SK-N-SH (cell line): ENCODE results near the gene PLCG2.

Experiments
- CTCF ChIP-seq: fragments of 200-600 bp; sonication (generic); IDR thresholded peaks from 2 replicates; pipeline ENCODE4 v1.6.1; 2017; ENCODE audit warnings: antibody characterized with exemption, mild to moderate bottlenecking, moderate library complexity
- EZH2phosphoT487 ChIP-seq: fragments of 200-600 bp; sonication (generic); IDR thresholded peaks from 2 replicates; pipeline ENCODE4 v1.6.1; 2017; ENCODE audit warnings: low read depth, mixed run types, mild to moderate bottlenecking, antibody characterized with exemption, moderate library complexity, borderline replicate concordance
- GABPA ChIP-seq: IDR thresholded peaks from 2 replicates; pipeline ENCODE4 v1.4.0; 2012; ENCODE audit warnings: low read depth, mild to moderate bottlenecking
- GATA2 ChIP-seq: sonication (generic); formaldehyde crosslinking; IDR thresholded peaks from 2 replicates; pipeline ENCODE4 v1.5.0; 2020; ENCODE audit warnings: mild to moderate bottlenecking, missing genetic modification reagents
- JUND ChIP-seq: IDR thresholded peaks from 2 replicates; pipeline ENCODE4 v1.4.0; 2012
- NRF1 ChIP-seq: IDR thresholded peaks from 2 replicates; pipeline ENCODE4 v1.6.1; 2012; ENCODE audit warnings: low read depth, mild to moderate bottlenecking, low read length
- PBX3 ChIP-seq: IDR thresholded peaks from 2 replicates; pipeline ENCODE4; 2012
- POLR2AphosphoS5 ChIP-seq: IDR thresholded peaks from 2 replicates; pipeline ENCODE4 v1.6.1; 2012; ENCODE audit warnings: low read depth, low read length
- RAD21 ChIP-seq: IDR thresholded peaks from 2 replicates; pipeline ENCODE4 v1.6.1; 2012; ENCODE audit warnings: mild to moderate bottlenecking, low read length
- SIN3A ChIP-seq: IDR thresholded peaks from 2 replicates; pipeline ENCODE4 v1.6.1; 2012; ENCODE audit warnings: low read depth, mild to moderate bottlenecking, low read length, moderate library complexity, borderline replicate concordance
- TAF1 ChIP-seq: IDR thresholded peaks from 2 replicates; pipeline ENCODE4 v1.6.1; 2012; ENCODE audit warnings: low read depth, mild to moderate bottlenecking, low read length, moderate library complexity, borderline replicate concordance
- TEAD4 ChIP-seq: IDR thresholded peaks from 2 replicates; pipeline ENCODE4 v1.4.0; 2012; ENCODE audit warnings: mild to moderate bottlenecking, borderline replicate concordance; ENCODE audit not compliant: insufficient read depth
- USF2 ChIP-seq: fragments of 150-350 bp; IDR thresholded peaks from 2 replicates; pipeline ENCODE4 v1.6.1; 2017; ENCODE audit warnings: antibody characterized with exemption, low read length, low read depth, borderline replicate concordance
- YY1 ChIP-seq: IDR thresholded peaks from 2 replicates; pipeline ENCODE4 v1.4.0; 2012; ENCODE audit warnings: low read depth, mild to moderate bottlenecking

- TF ChIP-seq TEAD4, result no peak
- no peak for TF ChIP-seq SIN3A
- no peak for TF ChIP-seq GABPA
- TF ChIP-seq CTCF, result no peak
- TF ChIP-seq YY1, result no peak
- TF ChIP-seq USF2, result no peak
- TF ChIP-seq EZH2phosphoT487, result no peak
- no peak for TF ChIP-seq NRF1
- TF ChIP-seq GATA2, result no peak
- TF ChIP-seq RAD21, result no peak
- TF ChIP-seq TAF1, result no peak
- no peak for TF ChIP-seq JUND
- TF ChIP-seq PBX3, result no peak
- TF ChIP-seq POLR2AphosphoS5, result no peak
Observed at GRCh38 chr16:81836279-81837054, 57.4 kb downstream of the PLCG2 start.
